HFFc6 (cell line): ENCODE data around the gene KCNA10. TPM values are rescaled to one million over a fixed set of nuclear protein-coding genes. Genes with fewer than 3 reads are reported as not detected.
A peak's percentile ranks its signal among the peaks of the same experiment; 100 is the strongest.

Source experiments
- DNase-seq: peaks from one replicate; pipeline ENCODE4 v3.0.0-alpha.2; 2018
- H3K27ac Mint-ChIP-seq: 2 replicates; pipeline ENCODE4 v1.8.0; 2020; ENCODE audit warnings: mild to moderate bottlenecking, mixed read lengths
- H3K27me3 Mint-ChIP-seq: 2 replicates; pipeline ENCODE4 v1.8.0; 2021; ENCODE audit warnings: mild to moderate bottlenecking, moderate library complexity, mixed read lengths; ENCODE audit not compliant: insufficient read depth
- H3K36me3 Mint-ChIP-seq: 2 replicates; pipeline ENCODE4 v1.8.0; 2021; ENCODE audit warnings: low read depth, mixed read lengths
- H3K4me1 Mint-ChIP-seq: 2 replicates; pipeline ENCODE4 v1.8.0; 2020; ENCODE audit warnings: low read depth, mixed read lengths
- H3K4me3 Mint-ChIP-seq: 2 replicates; pipeline ENCODE4 v1.8.0; 2020; ENCODE audit warnings: mild to moderate bottlenecking, moderate library complexity, mixed read lengths
- H3K9me3 Mint-ChIP-seq: 2 replicates; pipeline ENCODE4 v1.8.0; 2020; ENCODE audit warnings: mild to moderate bottlenecking, mixed read lengths
- CTCF ChIP-seq: fragments of 200-600 bp; sonication (generic); IDR thresholded peaks from 2 replicates; pipeline ENCODE4 v1.5.0; 2021; ENCODE audit warnings: antibody characterized with exemption, mild to moderate bottlenecking
- total RNA-seq, 6 experiments: library from RNA; stranded (reverse); fragmentation: NEBNext Ultra II Directional; extraction: Animal tissue kit (Norgen Biotek cat#: 25700); gene quantifications; 2 replicates in 1 of 6; 3 replicates in 5 of 6; pipeline ENCODE4 v1.2.3, GENCODE V29; 2021

KCNA10 gene
- total RNA-seq, 6 experiments from 2014 or later: not detected

GRCh38 chr1:110559157-110559556, 40.2 kb upstream of the KCNA10 start:
- no peak overlapping the region for H3K4me3 Mint-ChIP-seq
- no peak for TF ChIP-seq CTCF
- H3K27ac Mint-ChIP-seq: no peak overlapping the region
- peaks cover 42% of the 10 kb centered on the region for H3K27me3 Mint-ChIP-seq
- H3K4me1 Mint-ChIP-seq: peaks cover 6% of the 10 kb centered on the region; the same call in 1 of the 2 replicates
- no peak for DNase-seq
- no peaks in the 10 kb centered on the region for H3K36me3 Mint-ChIP-seq
- no peaks in the 10 kb centered on the region for H3K9me3 Mint-ChIP-seq

GRCh38 chr1:110557481-110557880, 38.5 kb upstream of the KCNA10 start:
- Mint-ChIP-seq H3K9me3 (no peaks in the 10 kb centered on the region), H3K4me3 (no peak overlapping the region), H3K4me1 (peaks cover 6% of the 10 kb centered on the region; the same call in 1 of the 2 replicates), H3K36me3 (no peaks in the 10 kb centered on the region), H3K27ac (no peak overlapping the region), H3K27me3 (peaks cover 31% of the 10 kb centered on the region)
- no peak for TF ChIP-seq CTCF
- DNase-seq: no peak

- Mint-ChIP-seq H3K27ac (no peak overlapping the region), H3K9me3 (no peaks in the 10 kb centered on the region), H3K4me3 (no peak overlapping the region), H3K36me3 (no peaks in the 10 kb centered on the region), H3K27me3 (peaks cover 31% of the 10 kb centered on the region), H3K4me1 (peaks cover 6% of the 10 kb centered on the region; the same call in 1 of the 2 replicates)
- TF ChIP-seq CTCF: no peak
- no peak for DNase-seq
Measured at GRCh38 chr1:110556471-110556807, 37.5 kb upstream of the KCNA10 start.

- peaks cover 26% of the 10 kb centered on the region for H3K27me3 Mint-ChIP-seq
- H3K4me1 Mint-ChIP-seq: peaks cover 6% of the 10 kb centered on the region; the same call in 1 of the 2 replicates
- DNase-seq: no peak
- no peaks in the 10 kb centered on the region for H3K36me3 Mint-ChIP-seq
- H3K4me3 Mint-ChIP-seq: no peak overlapping the region
- no peak overlapping the region for H3K27ac Mint-ChIP-seq
- no peaks in the 10 kb centered on the region for H3K9me3 Mint-ChIP-seq
- TF ChIP-seq CTCF: no peak
Measured at GRCh38 chr1:110555807-110556470, 37.0 kb upstream of the KCNA10 start.

GRCh38 chr1:110554871-110555801, 36.2 kb upstream of the KCNA10 start:
- Mint-ChIP-seq H3K27me3 (peaks cover 27% of the 10 kb centered on the region), H3K4me3 (no peak overlapping the region), H3K9me3 (no peaks in the 10 kb centered on the region), H3K4me1 (peaks cover 6% of the 10 kb centered on the region; the same call in 1 of the 2 replicates), H3K36me3 (no peaks in the 10 kb centered on the region), H3K27ac (no peak overlapping the region)
- no peak for DNase-seq
- TF ChIP-seq CTCF: peak; percentile 75; the same call in 1 of the 2 replicates
